K562 (cell line): ENCODE data around the gene ACTL6A. TPM values are rescaled to one million over a fixed set of nuclear protein-coding genes. Genes with fewer than 3 reads are reported as not detected.

Experiments
- BRD4 ChIP-seq: fragments of 200-600 bp; sonication (generic); IDR thresholded peaks from 2 replicates; pipeline ENCODE4 v1.6.1; 2017; ENCODE audit warnings: inconsistent platforms
- CBX5 ChIP-seq: IDR thresholded peaks from 2 replicates; pipeline ENCODE4 v1.6.1; 2014; ENCODE audit warnings: low read depth, borderline replicate concordance
- CHCHD3 ChIP-seq: fragments of 250-450 bp; sonication (Bioruptor Pico); IDR thresholded peaks from 2 replicates; pipeline ENCODE4 v2.1.2; 2022; ENCODE audit warnings: mild to moderate bottlenecking
- CHD4 ChIP-seq: fragments of 200-600 bp; sonication (generic); IDR thresholded peaks from 3 replicates; pipeline ENCODE4 v1.6.1; 2012; ENCODE audit warnings: low read depth, mild to moderate bottlenecking, mixed read lengths, low read length, inconsistent platforms; ENCODE audit not compliant: insufficient read depth, insufficient replicate concordance, poor library complexity, severe bottlenecking
- COPS2 ChIP-seq: fragments of 450-650 bp; conservative IDR thresholded peaks from 2 replicates; pipeline ENCODE4 v1.6.1; 2016; ENCODE audit warnings: mild to moderate bottlenecking, moderate library complexity
- DIDO1 ChIP-seq: fragments of 450-650 bp; IDR thresholded peaks from 2 replicates; pipeline ENCODE4 v1.6.1; 2016; ENCODE audit warnings: low read depth, missing biosample characterization, missing genetic modification characterization
- DMBX1 ChIP-seq: fragments of 250-450 bp; sonication (Bioruptor Pico); IDR thresholded peaks from 2 replicates; pipeline ENCODE4 v1.8.0; 2022; ENCODE audit warnings: inconsistent platforms, mild to moderate bottlenecking, moderate library complexity, borderline replicate concordance
- ESRRA ChIP-seq: fragments of 450-650 bp; IDR thresholded peaks from 2 replicates; pipeline ENCODE4 v1.6.1; 2014; ENCODE audit warnings: low read depth, mild to moderate bottlenecking, moderate library complexity, borderline replicate concordance
- EWSR1 ChIP-seq: fragments of 450-650 bp; IDR thresholded peaks from 2 replicates; pipeline ENCODE4 v1.6.1; 2018; ENCODE audit warnings: borderline replicate concordance, mild to moderate bottlenecking, low read depth, moderate library complexity; ENCODE audit not compliant: partially characterized antibody
- FOS ChIP-seq: IDR thresholded peaks from 3 replicates; pipeline ENCODE4 v1.6.1; 2011; ENCODE audit not compliant: insufficient read length; ENCODE audit errors: extremely low read depth
- GTF2E2 ChIP-seq: fragments of 200-800 bp; sonication (Bioruptor generic); IDR thresholded peaks from 2 replicates; pipeline ENCODE4 v1.6.1; 2016; ENCODE audit warnings: missing genetic modification characterization, missing compliant biosample characterization
- GTF2F1 ChIP-seq: IDR thresholded peaks from 2 replicates; pipeline ENCODE4 v1.6.1; 2011; ENCODE audit warnings: low read depth, low read length, improper control_type of control experiment
- IFI16 ChIP-seq: fragments of 250-450 bp; sonication (Bioruptor Pico); IDR thresholded peaks from 2 replicates; pipeline ENCODE4 v2.1.2; 2022; ENCODE audit warnings: mild to moderate bottlenecking, inconsistent platforms
- MAZ ChIP-seq, 2 experiments: fragments of 450-650 bp in 1 of 2; sonication (generic) in 1 of 2; formaldehyde crosslinking; IDR thresholded peaks in 1 of 2; conservative IDR thresholded peaks in 1 of 2; 2 replicates each; pipeline versions ENCODE4 v1.4.0 to v1.5.0; 2020; ENCODE audit warnings: mild to moderate bottlenecking in 1 of 2, missing genetic modification reagents in 1 of 2
- MCM5 ChIP-seq: fragments of 450-650 bp; IDR thresholded peaks from 2 replicates; pipeline ENCODE4 v1.6.1; 2016; ENCODE audit warnings: low read depth
- PRPF4 ChIP-seq: fragments of 200-400 bp; formaldehyde crosslinking; IDR thresholded peaks from one replicate; pipeline ENCODE4 v1.6.1; 2017; ENCODE audit warnings: low read length, low read depth, mild to moderate bottlenecking; ENCODE audit not compliant: insufficient read depth, poor library complexity, severe bottlenecking
- RFX5 ChIP-seq: IDR thresholded peaks from 2 replicates; pipeline ENCODE4 v1.6.1; 2011; ENCODE audit warnings: low read depth, mild to moderate bottlenecking, improper control_type of control experiment, low read length
- SP2 ChIP-seq: IDR thresholded peaks from 2 replicates; pipeline ENCODE4 v1.6.1; 2011; ENCODE audit warnings: mild to moderate bottlenecking, low read depth, low read length, moderate library complexity; ENCODE audit not compliant: poor library complexity, severe bottlenecking; ENCODE audit errors: extremely low read depth
- STAT5A ChIP-seq: IDR thresholded peaks from 2 replicates; pipeline ENCODE4 v1.6.1; 2012; ENCODE audit warnings: low read length, inconsistent platforms, borderline replicate concordance
- STAT5B ChIP-seq: fragments of 250-450 bp; sonication (Bioruptor Pico); IDR thresholded peaks from 2 replicates; pipeline ENCODE4 v1.8.0; 2021; ENCODE audit warnings: mild to moderate bottlenecking, inconsistent platforms
- TCF3 ChIP-seq: sonication (generic); formaldehyde crosslinking; IDR thresholded peaks from 2 replicates; pipeline ENCODE4 v1.4.0; 2020; ENCODE audit warnings: mild to moderate bottlenecking, missing genetic modification reagents
- TEAD4 ChIP-seq, 2 experiments: sonication (generic) in 1 of 2; formaldehyde crosslinking in 1 of 2; IDR thresholded peaks; 2 replicates each; pipeline versions ENCODE4 v1.6.1 to v1.8.0; 2012 to 2022; ENCODE audit warnings: borderline replicate concordance in 1 of 2, inconsistent platforms in 1 of 2, low read length in 1 of 2, mild to moderate bottlenecking in 1 of 2, missing genetic modification reagents in 1 of 2
- XRCC3 ChIP-seq: fragments of 450-650 bp; IDR thresholded peaks from 2 replicates; pipeline ENCODE4 v1.6.1; 2017; ENCODE audit warnings: mild to moderate bottlenecking, moderate library complexity
- XRCC5 ChIP-seq: fragments of 200-400 bp; formaldehyde crosslinking; IDR thresholded peaks from 2 replicates; pipeline ENCODE4 v1.6.1; 2017; ENCODE audit warnings: low read depth, mild to moderate bottlenecking, low read length
- ZC3H4 ChIP-seq: sonication (generic); formaldehyde crosslinking; IDR thresholded peaks from 2 replicates; pipeline ENCODE4 v1.9.0; 2021; ENCODE audit warnings: missing genetic modification reagents, borderline replicate concordance
- ZNF197 ChIP-seq: fragments of 200-800 bp; sonication (Bioruptor generic); IDR thresholded peaks from 2 replicates; pipeline ENCODE4 v1.6.1; 2016; ENCODE audit warnings: low read depth, missing genetic modification characterization, missing compliant biosample characterization
- ZNF384 ChIP-seq: IDR thresholded peaks from 2 replicates; pipeline ENCODE4 v1.6.1; 2012; ENCODE audit warnings: low read depth, low read length, improper control_type of control experiment
- ZNF408 ChIP-seq: fragments of 250-450 bp; sonication (Bioruptor Pico); IDR thresholded peaks from 2 replicates; pipeline ENCODE4 v1.4.0; 2020; ENCODE audit warnings: low read depth, mild to moderate bottlenecking, moderate library complexity
- polyA plus RNA-seq, 8 experiments: library from polyadenylated mRNA; depleted of rRNA in 4 of 8; stranded (reverse) in 5 of 8; unstranded in 3 of 8; fragments of >200 nt; fragmentation: Nextera tagmentation in 2 of 8; fragmentation: Illumina TruSeq in 1 of 8; extraction: Ambion mirVana in 2 of 8; extraction: Trizol in 1 of 8; gene quantifications; 2 replicates each; pipeline versions ENCODE4 v1.2.1 to v1.2.3, GENCODE V29; 2011 to 2014; ENCODE audit warnings: inconsistent platforms in 1 of 8, missing spikeins in 1 of 8
- total RNA-seq, 7 experiments: library from RNA; depleted of rRNA in 6 of 7; stranded (reverse); fragments of >200 nt in 6 of 7; fragmentation: Illumina TruSeq in 2 of 7; extraction: Trizol in 2 of 7; gene quantifications; 2 replicates each; pipeline versions ENCODE4 v1.2.1 to v1.2.3, GENCODE V29; 2011 to 2021; ENCODE audit warnings: low replicate concordance in 1 of 7
- TF ChIP-seq, protein P1 (sequence below): fragments of 250-450 bp; sonication (Bioruptor Pico); IDR thresholded peaks from 2 replicates; pipeline ENCODE4 v1.8.0; 2021; ENCODE audit warnings: mild to moderate bottlenecking, moderate library complexity

The ACTL6A gene
- total and polyA plus RNA-seq, 9 of the 15 experiments (the other 6 are each of a cell fraction or from before 2014, with no cell fraction given): 107 to 243 (median 157) TPM

DNA sequence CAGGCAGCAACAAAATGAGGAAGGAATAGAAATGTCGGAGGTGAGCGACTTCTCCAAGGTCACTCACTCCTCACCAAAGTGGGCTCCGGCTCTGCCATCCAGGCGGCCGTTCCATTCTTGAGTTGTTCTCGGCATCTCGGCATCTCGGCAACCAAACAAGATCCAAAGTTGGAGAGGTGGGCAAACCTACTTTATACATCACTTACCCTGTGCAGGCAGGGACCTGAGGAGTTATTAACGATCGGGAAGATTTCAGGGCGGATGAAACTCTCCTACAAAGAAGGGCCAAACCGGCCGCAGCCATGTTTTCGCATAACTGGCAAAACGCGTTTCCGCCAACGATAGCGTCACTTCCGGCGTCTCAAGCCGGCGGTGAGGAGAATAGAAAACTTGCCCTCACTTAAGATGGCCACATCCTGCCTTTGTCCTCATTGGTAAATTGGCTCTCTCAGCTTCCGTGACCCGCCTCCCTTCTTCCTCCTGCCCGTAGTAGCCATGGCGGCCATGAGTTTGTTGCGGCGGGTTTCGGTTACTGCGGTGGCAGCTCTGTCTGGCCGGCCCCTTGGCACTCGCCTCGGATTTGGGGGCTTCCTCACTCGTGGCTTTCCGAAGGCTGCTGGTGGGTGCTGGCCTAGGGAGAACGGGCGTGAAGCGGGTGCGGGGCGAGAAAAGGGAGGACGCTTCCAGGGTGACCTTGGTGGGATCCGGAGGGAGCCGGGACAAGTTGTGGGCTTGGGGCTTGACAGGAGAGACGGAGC, 41.8 kb downstream of the ACTL6A start, which contains the start of the genes MRPL47 and NDUFB5 (continued):
- 0 out of 2 replicates have a peak, but pooled peaks have one; percentile 24 for TF ChIP-seq DMBX1 (CRISPR knock-in tag)
- no peak for TF ChIP-seq EWSR1
- TF ChIP-seq COPS2: no peak
- TF ChIP-seq GTF2E2: peak; percentile 85; the same call in 1 of the 2 replicates
- no peak for TF ChIP-seq ZNF197
- TF ChIP-seq TEAD4 (IDR thresholded peaks at IDR 0.05; ENCODE audit: low read length): peak; percentile 50
- no peak for TF ChIP-seq TEAD4 (CRISPR knock-in tag; IDR thresholded peaks at IDR 0.05; ENCODE audit: borderline replicate concordance)
- TF ChIP-seq BRD4: no peak; the same call in 1 of the 2 replicates
- TF ChIP-seq PRPF4: no peak
- TF ChIP-seq XRCC5: no peak
- peak; percentile 72; the same call in 1 of the 2 replicates for TF ChIP-seq GTF2F1
- peak in 1 of 2 experiments; percentile 30; a peak in 1 of 4 replicates for TF ChIP-seq MAZ (CRISPR knock-in tag; conservative IDR thresholded peaks at IDR 0.05 in 1 of 2, IDR thresholded peaks at IDR 0.05 in 1 of 2)
- no peak for TF ChIP-seq STAT5A
- no peak for TF ChIP-seq FOS
- no peak for TF ChIP-seq ZC3H4 (CRISPR knock-in tag)
- TF ChIP-seq CHD4: no peak
- TF ChIP-seq IFI16 (CRISPR knock-in tag): no peak
- TF ChIP-seq RFX5: no peak
- no peak for TF ChIP-seq MCM5
- no peak for TF ChIP-seq ZNF384
- TF ChIP-seq SP2: peak; percentile 34
- TF ChIP-seq ESRRA: peak; percentile 99
- TF ChIP-seq CBX5: no peak
- TF ChIP-seq DIDO1 (tag): peak; percentile 60; the same call in 1 of the 2 replicates
- TF ChIP-seq CHCHD3 (CRISPR knock-in tag): no peak
- TF ChIP-seq, protein P1, sequence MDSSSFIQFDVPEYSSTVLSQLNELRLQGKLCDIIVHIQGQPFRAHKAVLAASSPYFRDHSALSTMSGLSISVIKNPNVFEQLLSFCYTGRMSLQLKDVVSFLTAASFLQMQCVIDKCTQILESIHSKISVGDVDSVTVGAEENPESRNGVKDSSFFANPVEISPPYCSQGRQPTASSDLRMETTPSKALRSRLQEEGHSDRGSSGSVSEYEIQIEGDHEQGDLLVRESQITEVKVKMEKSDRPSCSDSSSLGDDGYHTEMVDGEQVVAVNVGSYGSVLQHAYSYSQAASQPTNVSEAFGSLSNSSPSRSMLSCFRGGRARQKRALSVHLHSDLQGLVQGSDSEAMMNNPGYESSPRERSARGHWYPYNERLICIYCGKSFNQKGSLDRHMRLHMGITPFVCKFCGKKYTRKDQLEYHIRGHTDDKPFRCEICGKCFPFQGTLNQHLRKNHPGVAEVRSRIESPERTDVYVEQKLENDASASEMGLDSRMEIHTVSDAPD (CRISPR knock-in tag): no peak
- no peak for TF ChIP-seq TCF3 (CRISPR knock-in tag)
- no peak for TF ChIP-seq STAT5B (CRISPR knock-in tag)
- no peak for TF ChIP-seq ZNF408 (CRISPR knock-in tag)
- TF ChIP-seq XRCC3: no peak
